ENCODE results near the gene DPYSL5. TPM values are rescaled to one million over a fixed set of nuclear protein-coding genes. Genes with fewer than 3 reads are reported as not detected.
A peak's percentile ranks its signal among the peaks of the same experiment; 100 is the strongest.

Gene DPYSL5, protein sequence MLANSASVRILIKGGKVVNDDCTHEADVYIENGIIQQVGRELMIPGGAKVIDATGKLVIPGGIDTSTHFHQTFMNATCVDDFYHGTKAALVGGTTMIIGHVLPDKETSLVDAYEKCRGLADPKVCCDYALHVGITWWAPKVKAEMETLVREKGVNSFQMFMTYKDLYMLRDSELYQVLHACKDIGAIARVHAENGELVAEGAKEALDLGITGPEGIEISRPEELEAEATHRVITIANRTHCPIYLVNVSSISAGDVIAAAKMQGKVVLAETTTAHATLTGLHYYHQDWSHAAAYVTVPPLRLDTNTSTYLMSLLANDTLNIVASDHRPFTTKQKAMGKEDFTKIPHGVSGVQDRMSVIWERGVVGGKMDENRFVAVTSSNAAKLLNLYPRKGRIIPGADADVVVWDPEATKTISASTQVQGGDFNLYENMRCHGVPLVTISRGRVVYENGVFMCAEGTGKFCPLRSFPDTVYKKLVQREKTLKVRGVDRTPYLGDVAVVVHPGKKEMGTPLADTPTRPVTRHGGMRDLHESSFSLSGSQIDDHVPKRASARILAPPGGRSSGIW
- not detected for total RNA-seq

DNA sequence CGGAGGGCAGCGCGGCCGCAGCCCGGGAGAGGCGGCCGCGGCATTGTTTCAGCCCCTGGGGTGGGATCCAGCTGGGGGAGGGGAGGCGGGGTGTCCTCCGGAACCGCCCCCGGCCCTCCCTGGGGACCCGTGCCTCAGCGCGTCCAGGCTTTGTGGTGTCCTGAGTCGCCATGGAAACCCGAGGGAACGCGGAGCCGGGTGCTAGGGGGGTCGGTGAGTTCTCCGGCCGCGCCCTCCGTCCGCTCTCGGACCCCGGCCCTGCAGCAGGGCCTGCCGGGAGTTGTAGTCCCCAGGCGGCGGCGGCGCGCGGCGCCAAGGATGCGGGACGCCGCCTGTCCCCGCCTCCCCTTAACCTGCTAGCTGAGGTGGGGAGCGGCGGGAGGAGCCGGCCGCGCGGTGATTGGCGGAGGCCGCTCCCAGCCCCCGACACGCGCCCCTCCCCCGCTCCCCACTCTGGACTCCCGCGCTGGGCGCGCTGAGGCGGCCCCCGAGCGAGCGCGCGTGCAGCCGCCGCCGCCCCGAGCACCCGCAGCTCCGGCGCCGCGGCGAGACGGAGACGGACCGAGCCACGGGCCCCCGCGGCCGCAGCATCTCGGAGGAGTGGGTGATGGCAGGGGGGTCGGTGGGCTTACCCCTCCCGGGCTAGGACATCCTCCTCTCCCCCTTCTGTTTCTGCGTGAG is at the start of gene DPYSL5:
Gene DPYSL5, plus strand, starts transcription at position 478 of the 681 bp plus-strand sequence. CDS start 50,368 bp downstream, outside the sequence.
- Histone ChIP-seq H3K36me3 (no peaks in the 10 kb centered on the region), H3K27me3 (peaks cover 30 to 75% of the 10 kb centered on the region in 2 donors), H3K4me1 (peaks cover 25% of the 10 kb centered on the region in 2 donors), H3K4me3 (peak within 1 kb of the TSS; percentile 18 to 67 (median 43)), H3K27ac (no peak within 1 kb of the TSS), H3K9me3 (no peaks in the 10 kb centered on the region)
- TF ChIP-seq, protein P1, sequence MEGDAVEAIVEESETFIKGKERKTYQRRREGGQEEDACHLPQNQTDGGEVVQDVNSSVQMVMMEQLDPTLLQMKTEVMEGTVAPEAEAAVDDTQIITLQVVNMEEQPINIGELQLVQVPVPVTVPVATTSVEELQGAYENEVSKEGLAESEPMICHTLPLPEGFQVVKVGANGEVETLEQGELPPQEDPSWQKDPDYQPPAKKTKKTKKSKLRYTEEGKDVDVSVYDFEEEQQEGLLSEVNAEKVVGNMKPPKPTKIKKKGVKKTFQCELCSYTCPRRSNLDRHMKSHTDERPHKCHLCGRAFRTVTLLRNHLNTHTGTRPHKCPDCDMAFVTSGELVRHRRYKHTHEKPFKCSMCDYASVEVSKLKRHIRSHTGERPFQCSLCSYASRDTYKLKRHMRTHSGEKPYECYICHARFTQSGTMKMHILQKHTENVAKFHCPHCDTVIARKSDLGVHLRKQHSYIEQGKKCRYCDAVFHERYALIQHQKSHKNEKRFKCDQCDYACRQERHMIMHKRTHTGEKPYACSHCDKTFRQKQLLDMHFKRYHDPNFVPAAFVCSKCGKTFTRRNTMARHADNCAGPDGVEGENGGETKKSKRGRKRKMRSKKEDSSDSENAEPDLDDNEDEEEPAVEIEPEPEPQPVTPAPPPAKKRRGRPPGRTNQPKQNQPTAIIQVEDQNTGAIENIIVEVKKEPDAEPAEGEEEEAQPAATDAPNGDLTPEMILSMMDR (IDR thresholded peaks at IDR 0.05), result no peak
- intact Hi-C loops (cut with DNase I; ENCODE audit: low total_unique reads), result no loop called here
- no peak for DNase-seq (ENCODE audit: low spot score in 2 of 2)

DNA sequence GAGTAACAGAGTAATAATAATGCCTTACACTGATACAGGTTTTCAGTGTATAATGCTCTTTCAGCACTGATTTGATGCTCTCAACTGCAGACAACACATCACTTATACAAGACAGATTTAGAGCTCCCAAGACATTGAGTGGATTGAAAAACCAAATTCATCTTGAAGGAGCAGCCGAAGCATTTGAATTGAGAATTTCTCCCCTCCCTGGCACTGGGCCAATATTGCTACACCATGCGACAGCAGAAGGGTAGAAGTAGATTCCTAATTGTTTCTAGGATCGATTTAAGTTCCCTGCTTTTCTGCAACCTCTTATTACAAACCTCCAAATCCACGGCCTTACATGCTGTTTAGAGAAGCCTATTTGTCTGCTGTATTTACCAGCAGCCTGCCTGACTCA is 46.6 kb upstream of the DPYSL5 start:
- Histone ChIP-seq H3K9me3 (no peaks in the 10 kb centered on the region), H3K4me3 (no peak overlapping the region), H3K36me3 (no peaks in the 10 kb centered on the region), H3K4me1 (no peaks in the 10 kb centered on the region), H3K27me3 (no peaks in the 10 kb centered on the region), H3K27ac (no peak overlapping the region)
- intact Hi-C loops (cut with DNase I; ENCODE audit: low total_unique reads), result no loop called here
- TF ChIP-seq POLR2AphosphoS5 (IDR thresholded peaks at IDR 0.05) (no peak), POLR2A (IDR thresholded peaks at IDR 0.05) (no peak)
- DNase-seq (ENCODE audit: low spot score in 2 of 2), result no peak

DNA sequence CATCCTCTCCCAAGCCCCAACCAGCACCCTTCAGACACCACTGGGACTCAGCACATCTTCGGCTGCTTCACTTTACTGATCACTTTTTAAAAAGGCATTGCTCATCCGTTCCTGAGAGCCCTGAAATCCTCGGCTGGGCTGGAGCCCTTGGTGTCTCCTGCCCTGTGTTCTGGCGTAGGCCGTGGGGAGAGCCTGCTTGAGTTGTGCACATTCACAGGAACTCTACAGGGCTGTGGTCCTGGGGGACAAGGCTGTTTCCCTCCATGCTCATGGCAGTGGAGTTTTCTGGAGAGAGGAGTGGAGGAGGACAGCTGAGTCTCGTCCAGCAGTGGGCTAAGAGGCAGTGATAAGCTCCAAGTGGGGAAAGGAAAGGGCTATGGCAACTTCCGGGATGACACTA is 46.1 kb upstream of the DPYSL5 start:
- TF ChIP-seq, protein P1 (IDR thresholded peaks at IDR 0.05), result no peak
- no peak for TF ChIP-seq POLR2A (IDR thresholded peaks at IDR 0.05)
- TF ChIP-seq POLR2AphosphoS5 (IDR thresholded peaks at IDR 0.05), result no peak
- no peaks in the 10 kb centered on the region for H3K27me3 ChIP-seq
- H3K27ac ChIP-seq, result no peak overlapping the region
- no peak overlapping the region for H3K4me3 ChIP-seq
- H3K4me1 ChIP-seq, result no peaks in the 10 kb centered on the region
- no peak for DNase-seq (ENCODE audit: low spot score in 2 of 2)
- no peaks in the 10 kb centered on the region for H3K36me3 ChIP-seq
- no peaks in the 10 kb centered on the region for H3K9me3 ChIP-seq
- intact Hi-C loops (cut with DNase I; ENCODE audit: low total_unique reads), result no loop called here

DNA sequence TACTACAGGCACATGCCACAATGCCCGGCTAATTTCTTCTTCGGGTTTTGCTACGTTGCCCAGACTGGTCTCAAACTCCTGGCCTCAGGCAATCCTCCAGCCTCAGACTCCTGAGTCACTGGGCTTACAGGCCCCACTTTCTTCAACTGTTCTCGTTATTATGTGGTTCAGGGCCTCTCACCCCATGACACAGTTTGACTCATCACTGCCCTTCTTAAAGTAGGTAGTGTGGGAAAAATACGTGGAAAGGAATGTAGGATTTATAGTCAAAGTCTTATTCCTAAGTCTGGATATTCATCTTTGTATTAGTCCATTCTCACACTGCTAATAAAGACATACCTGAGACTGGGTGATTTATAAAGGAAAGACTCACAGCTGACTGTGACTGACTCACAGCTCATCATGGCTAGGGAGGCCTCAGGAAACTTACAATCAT is 42.7 kb upstream of the DPYSL5 start:
- intact Hi-C loops (cut with DNase I; ENCODE audit: low total_unique reads), result no loop called here
- H3K4me3 ChIP-seq, result no peak overlapping the region

DNA sequence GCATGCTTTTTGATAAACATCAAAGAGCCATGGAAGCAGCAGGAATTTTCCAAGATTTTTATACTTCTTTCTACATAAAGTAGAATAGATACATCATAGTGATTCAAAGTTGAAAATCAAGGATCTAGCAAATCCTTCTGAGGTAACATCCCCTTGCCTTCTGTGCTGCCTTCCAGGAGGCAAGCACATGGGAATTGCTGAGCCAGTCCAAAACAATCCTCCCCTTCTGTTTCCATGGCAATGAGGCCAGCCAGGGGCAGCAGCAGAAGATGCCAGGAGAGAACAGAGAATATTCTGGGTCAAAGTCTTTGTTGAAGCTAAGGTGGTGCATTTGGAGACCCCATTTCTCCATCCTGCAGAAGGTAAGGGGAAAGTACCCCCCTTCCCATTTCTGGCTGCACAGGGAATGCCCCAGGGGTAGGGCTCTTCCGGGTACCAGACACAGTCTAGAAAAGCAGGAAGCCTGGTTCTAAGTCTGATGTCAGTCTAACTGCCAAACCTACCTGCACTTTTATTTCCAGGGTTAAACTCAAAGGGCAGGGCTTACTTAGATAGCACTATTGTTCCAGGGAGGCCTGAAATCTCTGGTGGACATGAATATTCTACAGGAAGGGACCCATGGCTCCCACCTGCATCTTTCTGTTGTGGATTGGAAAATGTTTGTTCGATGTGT is 40.0 kb upstream of the DPYSL5 start:
- no peak for TF ChIP-seq POLR2A (IDR thresholded peaks at IDR 0.05)
- TF ChIP-seq POLR2AphosphoS5 (IDR thresholded peaks at IDR 0.05), result no peak
- TF ChIP-seq, protein P1 (IDR thresholded peaks at IDR 0.05), result no peak
- Histone ChIP-seq H3K4me3 (no peak overlapping the region), H3K4me1 (no peaks in the 10 kb centered on the region), H3K36me3 (no peaks in the 10 kb centered on the region), H3K9me3 (no peaks in the 10 kb centered on the region), H3K27ac (no peak overlapping the region), H3K27me3 (peaks cover 0 to 20% of the 10 kb centered on the region in 2 donors)
- no peak for DNase-seq (ENCODE audit: low spot score in 2 of 2)
- intact Hi-C loops (cut with DNase I; ENCODE audit: low total_unique reads), result no loop called here

More for the DNA sequence above, 42.7 kb upstream of the DPYSL5 start:
- no peak for DNase-seq (ENCODE audit: low spot score in 2 of 2)
- TF ChIP-seq POLR2AphosphoS5 (IDR thresholded peaks at IDR 0.05) (no peak), POLR2A (IDR thresholded peaks at IDR 0.05) (no peak)
- TF ChIP-seq, protein P1 (IDR thresholded peaks at IDR 0.05), result no peak
- H3K27ac ChIP-seq, result no peak overlapping the region
- H3K27me3 ChIP-seq, result no peaks in the 10 kb centered on the region
- H3K9me3 ChIP-seq, result no peaks in the 10 kb centered on the region
- H3K36me3 ChIP-seq, result no peaks in the 10 kb centered on the region
- H3K4me1 ChIP-seq, result no peaks in the 10 kb centered on the region
